ENCODE data around the gene BARHL1.
"Not testable (repeated sequence)": the region's sequence is repeated elsewhere in the genome, so short reads cannot be mapped to it uniquely, and the experiment has no call there.

BARHL1 gene

DNA sequence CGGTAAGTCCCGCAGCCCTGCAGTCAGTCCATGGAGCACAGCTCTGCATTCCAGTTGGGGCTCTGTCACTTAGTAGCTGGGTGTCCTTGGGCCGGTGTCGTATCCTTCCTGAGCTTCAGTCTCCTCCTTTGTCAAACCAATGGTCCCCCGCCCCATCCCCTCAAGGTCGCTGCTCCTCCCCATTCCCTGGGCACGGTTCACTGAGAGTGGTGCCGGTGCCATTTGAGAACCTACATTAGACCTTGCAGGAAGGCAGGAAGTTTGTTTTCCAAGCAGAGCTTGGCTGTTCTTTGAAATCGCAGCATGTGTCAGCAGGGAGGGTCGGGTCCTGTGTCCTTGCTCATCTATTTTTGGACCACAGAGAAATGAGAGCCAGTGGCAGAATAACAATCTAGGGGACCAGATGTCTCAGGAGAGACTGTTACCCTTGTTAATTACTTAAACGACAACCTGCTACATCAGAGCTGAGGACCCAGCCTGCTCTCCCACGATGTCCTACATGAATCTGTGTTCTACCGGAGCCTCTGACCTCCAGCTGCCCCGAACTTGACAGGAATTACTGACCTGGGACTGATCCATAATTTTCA, 21.7 kb upstream of the BARHL1 start:
- no peak overlapping the region for H3K4me2 ChIP-seq (ENCODE audit: low read length)
- H3K9me2 ChIP-seq (replicated peaks; ENCODE audit: control insufficient read depth, low read length) = no peaks in the 10 kb centered on the region
- peaks cover 12% of the 10 kb centered on the region for H3K27me3 ChIP-seq (ENCODE audit: control insufficient read depth, low read length)
- H3K9me3 ChIP-seq (ENCODE audit: control insufficient read depth, insufficient read depth, low read length) = peaks cover 7% of the 10 kb centered on the region; the same call in 1 of the 2 replicates
- TF ChIP-seq EZH2phosphoT487 (IDR thresholded peaks at IDR 0.05; ENCODE audit: borderline replicate concordance, low read length) = no peak
- TF ChIP-seq, protein P1, sequence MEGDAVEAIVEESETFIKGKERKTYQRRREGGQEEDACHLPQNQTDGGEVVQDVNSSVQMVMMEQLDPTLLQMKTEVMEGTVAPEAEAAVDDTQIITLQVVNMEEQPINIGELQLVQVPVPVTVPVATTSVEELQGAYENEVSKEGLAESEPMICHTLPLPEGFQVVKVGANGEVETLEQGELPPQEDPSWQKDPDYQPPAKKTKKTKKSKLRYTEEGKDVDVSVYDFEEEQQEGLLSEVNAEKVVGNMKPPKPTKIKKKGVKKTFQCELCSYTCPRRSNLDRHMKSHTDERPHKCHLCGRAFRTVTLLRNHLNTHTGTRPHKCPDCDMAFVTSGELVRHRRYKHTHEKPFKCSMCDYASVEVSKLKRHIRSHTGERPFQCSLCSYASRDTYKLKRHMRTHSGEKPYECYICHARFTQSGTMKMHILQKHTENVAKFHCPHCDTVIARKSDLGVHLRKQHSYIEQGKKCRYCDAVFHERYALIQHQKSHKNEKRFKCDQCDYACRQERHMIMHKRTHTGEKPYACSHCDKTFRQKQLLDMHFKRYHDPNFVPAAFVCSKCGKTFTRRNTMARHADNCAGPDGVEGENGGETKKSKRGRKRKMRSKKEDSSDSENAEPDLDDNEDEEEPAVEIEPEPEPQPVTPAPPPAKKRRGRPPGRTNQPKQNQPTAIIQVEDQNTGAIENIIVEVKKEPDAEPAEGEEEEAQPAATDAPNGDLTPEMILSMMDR (IDR thresholded peaks at IDR 0.05; ENCODE audit: low read depth, low read length, poor library complexity, severe bottlenecking) = no peak
- H3K36me3 ChIP-seq (ENCODE audit: control insufficient read depth, low read length) = no peaks in the 10 kb centered on the region
- no peaks in the 10 kb centered on the region for H3K4me1 ChIP-seq (ENCODE audit: control insufficient read depth, low read length)
- H3F3A ChIP-seq (ENCODE audit: control insufficient read depth, insufficient read depth) = no peaks in the 10 kb centered on the region
- no peak overlapping the region for H3K27ac ChIP-seq (ENCODE audit: low read depth, low read length)
- no peaks in the 10 kb centered on the region for H3K79me2 ChIP-seq (ENCODE audit: control insufficient read depth, low read length)
- H3K4me3 ChIP-seq (ENCODE audit: low read length) = no peak overlapping the region
- H4K20me1 ChIP-seq (ENCODE audit: control insufficient read depth, insufficient read depth, low read depth, low read length) = no peaks in the 10 kb centered on the region

DNA sequence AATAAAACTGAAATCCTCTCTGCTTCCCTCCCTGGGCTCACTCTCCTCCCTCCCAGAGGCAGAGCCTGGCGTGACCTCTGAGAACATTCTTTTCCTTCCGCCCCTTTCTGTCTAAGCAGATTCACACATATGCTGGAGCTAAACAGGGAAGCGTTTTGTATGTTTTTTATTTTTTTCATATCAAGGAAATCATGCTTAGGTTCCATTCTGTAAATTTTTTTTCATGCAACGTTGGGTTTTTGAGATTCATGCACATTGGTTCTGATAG, 20.2 kb upstream of the BARHL1 start:
- H3K4me1 ChIP-seq (ENCODE audit: control insufficient read depth, low read length) = no peaks in the 10 kb centered on the region
- TF ChIP-seq, protein P1 (IDR thresholded peaks at IDR 0.05; ENCODE audit: low read depth, low read length, poor library complexity, severe bottlenecking) = no peak
- no peak for TF ChIP-seq EZH2phosphoT487 (IDR thresholded peaks at IDR 0.05; ENCODE audit: borderline replicate concordance, low read length)
- no peak overlapping the region for H3K4me2 ChIP-seq (ENCODE audit: low read length)
- H3K4me3 ChIP-seq (ENCODE audit: low read length) = no peak overlapping the region
- no peak overlapping the region for H3K27ac ChIP-seq (ENCODE audit: low read depth, low read length)
- H3K79me2 ChIP-seq (ENCODE audit: control insufficient read depth, low read length) = no peaks in the 10 kb centered on the region
- H4K20me1 ChIP-seq (ENCODE audit: control insufficient read depth, insufficient read depth, low read depth, low read length) = no peaks in the 10 kb centered on the region
- H3K36me3 ChIP-seq (ENCODE audit: control insufficient read depth, low read length) = no peaks in the 10 kb centered on the region
- H3K9me2 ChIP-seq (replicated peaks; ENCODE audit: control insufficient read depth, low read length) = no peaks in the 10 kb centered on the region
- peaks cover 12% of the 10 kb centered on the region for H3K27me3 ChIP-seq (ENCODE audit: control insufficient read depth, low read length)
- H3F3A ChIP-seq (ENCODE audit: control insufficient read depth, insufficient read depth) = no peaks in the 10 kb centered on the region
- peaks cover 7% of the 10 kb centered on the region; the same call in 1 of the 2 replicates for H3K9me3 ChIP-seq (ENCODE audit: control insufficient read depth, insufficient read depth, low read length)

DNA sequence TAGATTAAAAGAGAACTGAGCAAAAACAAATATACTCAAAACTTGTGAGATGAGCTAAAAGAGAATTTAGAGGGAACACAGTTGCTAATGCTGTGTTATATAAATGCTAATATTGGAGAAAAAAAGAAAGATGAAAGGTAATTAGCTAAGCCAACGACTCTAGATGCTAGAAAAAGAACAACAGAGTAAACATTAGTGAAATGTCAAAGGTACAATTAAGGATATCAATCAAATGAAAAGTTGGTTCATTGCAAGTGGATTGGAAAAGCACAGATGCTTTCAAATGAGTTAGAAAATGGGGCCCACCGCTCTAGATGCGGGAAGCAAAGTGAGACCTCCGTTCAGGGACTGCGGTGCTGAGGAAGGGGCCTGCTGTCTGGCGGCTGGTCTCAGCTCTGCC, 17.9 kb upstream of the BARHL1 start:
- Histone ChIP-seq H4K20me1 (ENCODE audit: control insufficient read depth, insufficient read depth, low read depth, low read length) (no peaks in the 10 kb centered on the region), H3K27ac (ENCODE audit: low read depth, low read length) (no peak overlapping the region), H3K4me1 (ENCODE audit: control insufficient read depth, low read length) (peaks cover 18% of the 10 kb centered on the region), H3F3A (ENCODE audit: control insufficient read depth, insufficient read depth) (no peaks in the 10 kb centered on the region), H3K36me3 (ENCODE audit: control insufficient read depth, low read length) (no peaks in the 10 kb centered on the region), H3K9me3 (ENCODE audit: control insufficient read depth, insufficient read depth, low read length) (peaks cover 5% of the 10 kb centered on the region; the same call in 1 of the 2 replicates), H3K9me2 (replicated peaks; ENCODE audit: control insufficient read depth, low read length) (no peaks in the 10 kb centered on the region), H3K27me3 (ENCODE audit: control insufficient read depth, low read length) (peaks cover 12% of the 10 kb centered on the region), H3K4me2 (ENCODE audit: low read length) (no peak overlapping the region), H3K4me3 (ENCODE audit: low read length) (no peak overlapping the region), H3K79me2 (ENCODE audit: control insufficient read depth, low read length) (no peaks in the 10 kb centered on the region)
- TF ChIP-seq, protein P1 (IDR thresholded peaks at IDR 0.05; ENCODE audit: low read depth, low read length, poor library complexity, severe bottlenecking) = no peak
- TF ChIP-seq EZH2phosphoT487 (IDR thresholded peaks at IDR 0.05; ENCODE audit: borderline replicate concordance, low read length) = no peak

DNA sequence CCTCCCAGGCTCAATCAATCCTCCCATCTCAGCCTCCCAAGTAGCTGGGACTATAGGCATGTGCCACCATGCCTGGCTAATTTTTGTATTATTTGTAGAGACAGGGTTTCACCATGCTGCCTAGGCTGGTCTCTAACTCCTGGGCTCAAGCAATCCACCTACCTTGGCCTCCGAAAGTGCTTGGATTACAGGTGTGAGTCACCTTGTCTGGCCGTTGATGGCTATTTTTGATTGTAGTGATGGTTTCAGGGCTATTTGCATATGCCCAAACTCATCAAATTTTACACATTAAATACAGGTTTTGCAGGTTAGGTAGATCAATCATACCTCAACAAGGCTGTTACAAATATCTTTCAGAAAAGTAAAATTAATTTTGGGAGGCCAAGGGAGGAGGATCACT, 13.6 kb upstream of the BARHL1 start:
- not testable (repeated sequence) for H3K9me2 ChIP-seq (replicated peaks; ENCODE audit: control insufficient read depth, low read length); H3F3A ChIP-seq (ENCODE audit: control insufficient read depth, insufficient read depth); H3K79me2 ChIP-seq (ENCODE audit: control insufficient read depth, low read length); H3K27ac ChIP-seq (ENCODE audit: low read depth, low read length); H3K36me3 ChIP-seq (ENCODE audit: control insufficient read depth, low read length); H4K20me1 ChIP-seq (ENCODE audit: control insufficient read depth, insufficient read depth, low read depth, low read length); H3K4me3 ChIP-seq (ENCODE audit: low read length); H3K9me3 ChIP-seq (ENCODE audit: control insufficient read depth, insufficient read depth, low read length); H3K27me3 ChIP-seq (ENCODE audit: control insufficient read depth, low read length)
- Histone ChIP-seq H3K4me2 (ENCODE audit: low read length) (0 out of 2 replicates have a peak overlapping the region, but pooled peaks have one; percentile 16), H3K4me1 (ENCODE audit: control insufficient read depth, low read length) (peaks cover 39% of the 10 kb centered on the region)

Data from DOHH2 (cell line).